Endothelial cell of umbilical vein (primary cell): Measurements from ENCODE around the gene TMEM273.

Experiments used
- EZH2 ChIP-seq: IDR thresholded peaks from 2 replicates; pipeline ENCODE4 v1.6.1; 2012; ENCODE audit warnings: borderline replicate concordance, low read depth, mild to moderate bottlenecking, moderate library complexity, low read length, inconsistent platforms; ENCODE audit not compliant: severe bottlenecking
- POLR2A ChIP-seq: IDR thresholded peaks from 2 replicates; pipeline ENCODE4 v1.6.1; 2012; ENCODE audit warnings: low read depth, mild to moderate bottlenecking, control low read depth, low read length
- POLR2AphosphoS5 ChIP-seq: IDR thresholded peaks from 2 replicates; pipeline ENCODE4 v1.6.1; 2012; ENCODE audit warnings: low read depth, mild to moderate bottlenecking, control low read depth, low read length, moderate library complexity; ENCODE audit not compliant: insufficient read depth
- TF ChIP-seq, protein P1 (sequence below), 2 donors: IDR thresholded peaks; 1 replicate in 1 of 2; 2 replicates in 1 of 2; pipeline ENCODE4 v1.5.1; 2011; ENCODE audit warnings: low read length in 2 of 2, mild to moderate bottlenecking in 2 of 2, moderate library complexity in 2 of 2, control low read depth in 1 of 2, inconsistent platforms in 1 of 2, low read depth in 1 of 2; ENCODE audit not compliant: insufficient read depth in 1 of 2; ENCODE audit errors: extremely low read depth in 1 of 2
- TF ChIP-seq, protein P2 (sequence below): IDR thresholded peaks from 2 replicates; pipeline ENCODE4 v1.6.1; 2011; ENCODE audit not compliant: insufficient read depth, insufficient read length

DNA sequence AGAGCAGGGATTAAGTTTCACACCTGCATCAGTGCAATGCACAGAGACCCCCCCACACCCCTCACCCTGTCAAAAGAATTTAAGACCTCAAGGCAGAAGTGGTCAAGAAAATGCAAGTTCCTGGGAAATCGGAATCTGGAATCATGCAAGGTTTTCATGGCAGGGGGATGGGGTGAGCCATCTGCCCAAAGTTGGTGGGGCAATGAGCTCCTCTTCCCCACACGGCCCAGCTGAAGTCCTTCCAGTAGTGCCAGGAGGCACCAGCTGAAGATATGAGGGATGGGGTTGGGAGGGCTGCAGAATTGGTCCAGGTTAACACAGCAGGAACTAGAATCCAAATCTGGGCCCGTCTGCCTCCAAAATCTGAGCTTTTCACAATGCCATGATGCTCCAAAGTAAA is 25.0 kb upstream of the TMEM273 start:
- TF ChIP-seq, protein P1, sequence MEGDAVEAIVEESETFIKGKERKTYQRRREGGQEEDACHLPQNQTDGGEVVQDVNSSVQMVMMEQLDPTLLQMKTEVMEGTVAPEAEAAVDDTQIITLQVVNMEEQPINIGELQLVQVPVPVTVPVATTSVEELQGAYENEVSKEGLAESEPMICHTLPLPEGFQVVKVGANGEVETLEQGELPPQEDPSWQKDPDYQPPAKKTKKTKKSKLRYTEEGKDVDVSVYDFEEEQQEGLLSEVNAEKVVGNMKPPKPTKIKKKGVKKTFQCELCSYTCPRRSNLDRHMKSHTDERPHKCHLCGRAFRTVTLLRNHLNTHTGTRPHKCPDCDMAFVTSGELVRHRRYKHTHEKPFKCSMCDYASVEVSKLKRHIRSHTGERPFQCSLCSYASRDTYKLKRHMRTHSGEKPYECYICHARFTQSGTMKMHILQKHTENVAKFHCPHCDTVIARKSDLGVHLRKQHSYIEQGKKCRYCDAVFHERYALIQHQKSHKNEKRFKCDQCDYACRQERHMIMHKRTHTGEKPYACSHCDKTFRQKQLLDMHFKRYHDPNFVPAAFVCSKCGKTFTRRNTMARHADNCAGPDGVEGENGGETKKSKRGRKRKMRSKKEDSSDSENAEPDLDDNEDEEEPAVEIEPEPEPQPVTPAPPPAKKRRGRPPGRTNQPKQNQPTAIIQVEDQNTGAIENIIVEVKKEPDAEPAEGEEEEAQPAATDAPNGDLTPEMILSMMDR (IDR thresholded peaks at IDR 0.05; ENCODE audit: extremely low read depth in 1 of 2, insufficient read depth in 1 of 2, low read depth in 1 of 2, low read length in 2 of 2): no peak
- TF ChIP-seq, protein P2, sequence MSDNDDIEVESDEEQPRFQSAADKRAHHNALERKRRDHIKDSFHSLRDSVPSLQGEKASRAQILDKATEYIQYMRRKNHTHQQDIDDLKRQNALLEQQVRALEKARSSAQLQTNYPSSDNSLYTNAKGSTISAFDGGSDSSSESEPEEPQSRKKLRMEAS: no peak
- no peak for TF ChIP-seq POLR2AphosphoS5
- TF ChIP-seq POLR2A: no peak
- no peak for TF ChIP-seq EZH2
